Measurements from ENCODE around the gene MORC2. TPM values are rescaled to one million over a fixed set of nuclear protein-coding genes. Genes with fewer than 3 reads are reported as not detected.

Gene MORC2
- total RNA-seq, 1 donor from 2014 or later = 50.1 TPM

DNA sequence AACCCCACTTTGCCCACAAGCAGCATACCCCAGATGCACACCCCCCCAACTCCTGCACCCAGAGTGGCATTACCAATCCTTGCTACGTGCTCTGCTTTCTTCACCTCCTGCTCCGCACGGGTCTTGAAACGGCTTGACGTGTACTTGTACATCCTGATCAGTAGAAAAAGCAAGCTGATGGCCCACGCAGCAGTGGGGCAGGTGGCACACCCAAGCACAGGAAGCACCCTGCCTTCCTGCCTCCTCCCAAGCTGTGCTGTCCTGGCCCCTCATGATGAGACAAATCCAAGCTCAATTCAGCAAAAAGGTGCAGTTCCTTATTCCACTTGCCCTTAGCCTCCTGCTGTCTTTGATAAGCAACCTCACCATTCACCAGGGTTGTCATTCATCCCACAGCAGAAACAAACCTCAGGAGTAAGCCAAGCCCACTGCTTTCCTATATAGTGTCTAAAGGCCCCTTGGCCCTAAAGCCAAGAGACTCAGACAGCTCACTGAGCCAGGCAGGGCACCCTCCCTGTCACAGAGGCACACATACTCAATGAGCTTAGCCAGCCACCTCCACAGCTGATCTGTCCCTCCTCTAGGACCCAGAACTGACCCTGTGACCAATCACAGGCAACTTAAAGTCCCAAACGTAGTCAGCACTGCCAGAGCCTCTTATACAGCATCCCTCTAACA lies 27.8 kb downstream of the MORC2 start:
- H3K4me3 Mint-ChIP-seq (ENCODE audit: low read depth) = no peak overlapping the region
- no peaks in the 10 kb centered on the region for H3K27me3 Mint-ChIP-seq
- H3K4me1 Mint-ChIP-seq (ENCODE audit: low read depth) = no peaks in the 10 kb centered on the region
- H3K36me3 Mint-ChIP-seq (ENCODE audit: insufficient read depth) = peaks cover 33% of the 10 kb centered on the region
- H3K9me3 Mint-ChIP-seq (ENCODE audit: low read depth) = no peaks in the 10 kb centered on the region
- no peak for DNase-seq (ENCODE audit: low spot score, unreplicated experiment)
- peak overlapping the region; percentile 60 for H3K27ac Mint-ChIP-seq
- TF ChIP-seq, protein P1, sequence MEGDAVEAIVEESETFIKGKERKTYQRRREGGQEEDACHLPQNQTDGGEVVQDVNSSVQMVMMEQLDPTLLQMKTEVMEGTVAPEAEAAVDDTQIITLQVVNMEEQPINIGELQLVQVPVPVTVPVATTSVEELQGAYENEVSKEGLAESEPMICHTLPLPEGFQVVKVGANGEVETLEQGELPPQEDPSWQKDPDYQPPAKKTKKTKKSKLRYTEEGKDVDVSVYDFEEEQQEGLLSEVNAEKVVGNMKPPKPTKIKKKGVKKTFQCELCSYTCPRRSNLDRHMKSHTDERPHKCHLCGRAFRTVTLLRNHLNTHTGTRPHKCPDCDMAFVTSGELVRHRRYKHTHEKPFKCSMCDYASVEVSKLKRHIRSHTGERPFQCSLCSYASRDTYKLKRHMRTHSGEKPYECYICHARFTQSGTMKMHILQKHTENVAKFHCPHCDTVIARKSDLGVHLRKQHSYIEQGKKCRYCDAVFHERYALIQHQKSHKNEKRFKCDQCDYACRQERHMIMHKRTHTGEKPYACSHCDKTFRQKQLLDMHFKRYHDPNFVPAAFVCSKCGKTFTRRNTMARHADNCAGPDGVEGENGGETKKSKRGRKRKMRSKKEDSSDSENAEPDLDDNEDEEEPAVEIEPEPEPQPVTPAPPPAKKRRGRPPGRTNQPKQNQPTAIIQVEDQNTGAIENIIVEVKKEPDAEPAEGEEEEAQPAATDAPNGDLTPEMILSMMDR (IDR thresholded peaks at IDR 0.05; ENCODE audit: unreplicated experiment) = no peak

DNA sequence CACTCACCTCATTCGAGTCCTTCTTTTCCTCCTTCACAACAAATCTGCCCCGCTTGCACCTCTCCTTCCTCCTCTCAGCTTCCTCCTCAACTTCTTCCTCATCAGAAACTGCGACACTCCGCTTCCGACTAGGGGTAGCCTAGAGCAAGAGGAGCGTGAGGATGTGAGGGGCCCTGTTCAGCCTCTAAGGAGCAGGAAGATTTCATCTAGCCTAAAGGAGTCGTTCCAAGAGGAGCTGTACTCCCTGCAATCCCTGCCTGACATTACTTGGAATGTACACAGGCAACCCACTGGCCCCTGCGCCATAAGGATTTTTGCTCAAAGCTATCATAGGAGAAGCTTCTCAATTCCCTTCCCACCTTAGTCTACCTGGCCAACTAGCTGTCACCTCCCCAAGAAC lies 34.5 kb downstream of the MORC2 start:
- no peaks in the 10 kb centered on the region for H3K27me3 Mint-ChIP-seq
- no peak overlapping the region for H3K27ac Mint-ChIP-seq
- H3K36me3 Mint-ChIP-seq (ENCODE audit: insufficient read depth) = peaks cover 39% of the 10 kb centered on the region
- TF ChIP-seq, protein P1 (IDR thresholded peaks at IDR 0.05; ENCODE audit: unreplicated experiment) = no peak
- H3K9me3 Mint-ChIP-seq (ENCODE audit: low read depth) = no peaks in the 10 kb centered on the region
- H3K4me3 Mint-ChIP-seq (ENCODE audit: low read depth) = no peak overlapping the region
- no peak for DNase-seq (ENCODE audit: low spot score, unreplicated experiment)
- H3K4me1 Mint-ChIP-seq (ENCODE audit: low read depth) = no peaks in the 10 kb centered on the region

- no peak overlapping the region for H3K4me3 Mint-ChIP-seq (ENCODE audit: low read depth)
- H3K27me3 Mint-ChIP-seq = no peaks in the 10 kb centered on the region
- no peak for DNase-seq (ENCODE audit: low spot score, unreplicated experiment)
- TF ChIP-seq, protein P1 (IDR thresholded peaks at IDR 0.05; ENCODE audit: unreplicated experiment) = no peak
- peaks cover 35% of the 10 kb centered on the region for H3K36me3 Mint-ChIP-seq (ENCODE audit: insufficient read depth)
- H3K27ac Mint-ChIP-seq = no peak overlapping the region
- H3K4me1 Mint-ChIP-seq (ENCODE audit: low read depth) = no peaks in the 10 kb centered on the region
- no peaks in the 10 kb centered on the region for H3K9me3 Mint-ChIP-seq (ENCODE audit: low read depth)
These were observed 35.1 kb downstream of the MORC2 start for GRCh38 chr22:30933457-30933856.

- Mint-ChIP-seq H3K27me3 (no peaks in the 10 kb centered on the region), H3K9me3 (ENCODE audit: low read depth) (no peaks in the 10 kb centered on the region), H3K4me1 (ENCODE audit: low read depth) (no peaks in the 10 kb centered on the region), H3K4me3 (ENCODE audit: low read depth) (no peak overlapping the region), H3K27ac (no peak overlapping the region), H3K36me3 (ENCODE audit: insufficient read depth) (peaks cover 34% of the 10 kb centered on the region)
- TF ChIP-seq, protein P1 (IDR thresholded peaks at IDR 0.05; ENCODE audit: unreplicated experiment) = no peak
- DNase-seq (ENCODE audit: low spot score, unreplicated experiment) = no peak
These were observed 35.9 kb downstream of the MORC2 start for GRCh38 chr22:30932661-30933060.

DNA sequence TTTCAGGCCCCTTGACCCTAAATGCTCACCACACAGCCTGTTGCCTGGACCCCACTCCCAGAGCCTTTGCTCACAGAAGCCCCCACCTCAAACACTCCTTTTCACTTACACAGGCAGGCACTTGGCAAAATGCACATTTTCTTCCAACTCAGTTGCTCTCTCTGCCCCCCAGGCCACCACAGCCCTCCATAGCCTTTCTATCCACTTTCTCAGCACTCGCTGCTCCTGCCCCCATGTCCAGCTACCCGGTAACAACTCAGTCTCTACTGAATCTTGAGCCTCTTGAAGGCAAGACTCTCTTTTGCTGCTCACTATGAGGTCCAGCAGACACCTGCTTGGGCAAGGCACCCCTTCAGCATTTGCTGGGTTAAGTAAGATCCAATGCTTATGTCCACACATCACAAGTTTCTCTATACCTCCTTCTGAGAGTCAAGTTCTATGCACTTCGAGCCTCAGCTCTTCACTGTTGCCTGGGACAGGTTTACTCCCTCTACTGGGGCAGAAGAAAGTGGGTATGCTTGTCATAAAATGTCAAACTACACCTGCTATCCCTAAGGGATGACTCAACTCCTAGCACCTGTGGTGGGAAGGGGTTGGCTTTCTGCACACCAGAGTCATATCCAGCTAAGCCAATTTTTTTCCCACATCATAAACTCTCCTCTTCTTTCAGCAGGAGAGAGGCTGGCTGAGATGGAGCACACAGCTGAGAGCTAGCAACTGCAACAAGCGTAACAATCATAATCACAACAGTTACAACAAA lies 36.9 kb downstream of the MORC2 start:
- H3K36me3 Mint-ChIP-seq (ENCODE audit: insufficient read depth) = peaks cover 39% of the 10 kb centered on the region
- TF ChIP-seq, protein P1 (IDR thresholded peaks at IDR 0.05; ENCODE audit: unreplicated experiment) = no peak
- peak overlapping the region; percentile 19 for H3K27ac Mint-ChIP-seq
- no peaks in the 10 kb centered on the region for H3K9me3 Mint-ChIP-seq (ENCODE audit: low read depth)
- H3K4me3 Mint-ChIP-seq (ENCODE audit: low read depth) = no peak overlapping the region
- DNase-seq (ENCODE audit: low spot score, unreplicated experiment) = no peak
- H3K4me1 Mint-ChIP-seq (ENCODE audit: low read depth) = no peaks in the 10 kb centered on the region
- H3K27me3 Mint-ChIP-seq = no peaks in the 10 kb centered on the region
